DMS153 treated with DMSO at 0.1 percent for 48 hours (cell line): ENCODE measurements around the gene MUC2.

Source experiments
- DNase-seq: peaks from one replicate; lab custom pipeline; 2025; ENCODE audit not compliant: unreplicated experiment; lab: John Stamatoyannopoulos, UW

Gene MUC2

GRCh38 chr11:1071571-1072115, 3.0 kb upstream of the MUC2 start:
- DNase-seq = no peak

- no peak for DNase-seq
These were observed 2.4 kb upstream of the MUC2 start for GRCh38 chr11:1072116-1072820.

GRCh38 chr11:1072821-1073231, 1.8 kb upstream of the MUC2 start:
- DNase-seq = no peak

- no peak for DNase-seq
These were observed 1.4 kb upstream of the MUC2 start for GRCh38 chr11:1073261-1073724.

DNA sequence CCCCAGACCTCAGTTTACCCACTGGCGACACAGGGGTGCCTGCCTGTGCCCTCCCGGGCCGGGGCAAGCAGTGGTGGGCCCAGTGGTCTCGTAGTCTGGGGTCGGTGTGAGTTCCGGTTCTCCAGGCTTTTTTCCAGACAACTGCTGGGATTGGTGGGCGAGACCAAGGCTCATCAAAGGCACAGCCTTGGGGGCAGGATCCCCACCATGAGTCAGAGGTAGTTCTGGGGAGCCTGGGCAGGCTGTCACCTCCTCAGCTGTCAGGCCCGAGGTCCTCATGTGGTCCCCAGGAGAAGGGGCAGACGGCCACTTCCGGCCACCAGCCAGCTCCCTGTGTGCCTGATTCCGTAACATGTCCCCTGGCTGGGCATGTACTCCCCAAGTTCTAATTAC, 827 bp upstream of the MUC2 start:
- DNase-seq = no peak

GRCh38 chr11:1075341-1075911, 752 bp downstream of the MUC2 start:
- DNase-seq = no peak

- DNase-seq = no peak
These were observed 1.5 kb downstream of the MUC2 start for GRCh38 chr11:1076061-1076665.

- DNase-seq = no peak
These were observed 2.4 kb downstream of the MUC2 start for GRCh38 chr11:1077033-1077416.

DNA sequence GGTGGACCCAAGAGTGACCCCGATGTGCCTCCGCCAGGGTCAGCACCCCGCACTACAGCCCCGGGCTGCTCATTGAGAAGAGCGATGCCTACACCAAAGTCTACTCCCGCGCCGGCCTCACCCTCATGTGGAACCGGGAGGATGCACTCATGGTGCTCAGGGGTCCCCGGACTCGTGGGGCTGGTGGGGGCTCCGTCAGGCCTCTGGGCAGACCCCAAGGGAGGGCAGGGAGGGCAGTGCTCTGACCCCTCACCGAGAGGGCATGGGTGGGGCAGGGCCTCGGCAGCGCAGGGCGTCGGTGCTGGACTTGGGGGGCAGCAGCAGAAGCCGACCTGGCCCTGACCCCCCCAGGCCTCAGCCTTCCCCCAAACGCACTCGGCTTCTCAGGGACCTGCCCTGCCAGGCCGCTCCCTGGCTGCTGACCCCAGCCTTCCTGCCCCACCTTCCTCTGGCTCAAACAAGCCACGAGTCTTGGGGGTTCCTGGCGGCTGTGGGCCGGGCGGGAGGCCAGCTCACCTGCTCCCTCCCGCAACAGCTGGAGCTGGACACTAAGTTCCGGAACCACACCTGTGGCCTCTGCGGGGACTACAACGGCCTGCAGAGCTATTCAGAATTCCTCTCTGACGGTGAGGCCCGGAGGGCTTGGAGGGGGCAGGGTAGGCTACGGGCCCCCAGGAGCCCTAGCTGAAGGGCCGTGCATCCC, 2.9 kb downstream of the MUC2 start:
- DNase-seq = no peak

DNA sequence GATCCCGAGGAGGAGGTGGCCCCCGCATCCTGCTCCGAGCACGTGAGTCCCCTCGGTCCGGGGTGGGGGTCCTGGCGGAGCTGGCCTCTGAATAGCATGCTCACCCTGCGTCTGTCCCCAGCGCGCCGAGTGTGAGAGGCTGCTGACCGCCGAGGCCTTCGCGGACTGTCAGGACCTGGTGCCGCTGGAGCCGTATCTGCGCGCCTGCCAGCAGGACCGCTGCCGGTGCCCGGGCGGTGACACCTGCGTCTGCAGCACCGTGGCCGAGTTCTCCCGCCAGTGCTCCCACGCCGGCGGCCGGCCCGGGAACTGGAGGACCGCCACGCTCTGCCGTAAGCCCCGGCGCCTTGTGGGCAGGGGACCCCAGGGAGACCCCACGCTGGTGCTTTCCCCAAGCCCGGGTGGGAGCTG, 3.5 kb downstream of the MUC2 start:
- no peak for DNase-seq

DNA sequence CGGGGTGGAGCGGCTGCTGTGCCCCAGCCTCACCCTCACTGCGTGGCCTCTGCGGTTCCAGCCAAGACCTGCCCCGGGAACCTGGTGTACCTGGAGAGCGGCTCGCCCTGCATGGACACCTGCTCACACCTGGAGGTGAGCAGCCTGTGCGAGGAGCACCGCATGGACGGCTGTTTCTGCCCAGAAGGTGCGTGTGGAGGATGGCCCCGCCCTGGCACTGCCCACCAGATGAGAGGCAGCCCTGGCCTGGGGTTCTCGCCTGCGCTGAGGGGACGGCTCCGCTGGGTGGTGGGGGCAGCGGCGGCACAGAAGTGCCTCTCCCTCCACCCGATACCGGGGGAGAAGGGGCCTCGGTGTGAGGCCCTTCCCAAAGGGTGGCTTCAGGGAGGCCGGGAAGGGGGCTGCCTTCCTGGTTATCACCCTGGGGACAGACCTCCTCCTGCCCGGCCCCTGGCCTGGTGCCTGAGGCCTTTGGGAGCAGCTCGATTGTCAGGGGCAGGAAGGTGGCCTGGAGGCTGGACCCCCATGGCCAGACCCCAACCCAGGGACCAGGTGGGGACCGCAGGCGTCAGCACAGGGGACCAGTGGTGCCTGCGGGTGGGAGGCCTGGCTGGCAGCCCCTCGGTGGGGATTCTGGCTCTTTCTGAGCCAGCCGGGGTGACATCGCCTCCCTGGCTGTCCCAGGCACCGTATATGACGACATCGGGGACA, 7.1 kb downstream of the MUC2 start:
- no peak for DNase-seq

DNA sequence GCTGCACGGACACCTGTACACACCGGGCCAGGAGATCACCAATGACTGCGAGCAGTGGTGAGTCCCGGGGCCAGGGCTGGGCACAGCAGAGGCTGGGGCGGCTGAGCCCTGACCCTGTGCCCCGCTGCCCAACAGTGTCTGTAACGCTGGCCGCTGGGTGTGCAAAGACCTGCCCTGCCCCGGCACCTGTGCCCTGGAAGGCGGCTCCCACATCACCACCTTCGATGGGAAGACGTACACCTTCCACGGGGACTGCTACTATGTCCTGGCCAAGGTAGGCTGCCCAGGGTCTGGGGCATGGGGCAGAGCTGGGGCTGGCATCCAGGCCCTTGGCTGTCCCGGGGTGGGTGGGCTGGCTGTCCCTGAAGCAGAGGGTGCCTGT, 7.7 kb downstream of the MUC2 start:
- DNase-seq = no peak

DNA sequence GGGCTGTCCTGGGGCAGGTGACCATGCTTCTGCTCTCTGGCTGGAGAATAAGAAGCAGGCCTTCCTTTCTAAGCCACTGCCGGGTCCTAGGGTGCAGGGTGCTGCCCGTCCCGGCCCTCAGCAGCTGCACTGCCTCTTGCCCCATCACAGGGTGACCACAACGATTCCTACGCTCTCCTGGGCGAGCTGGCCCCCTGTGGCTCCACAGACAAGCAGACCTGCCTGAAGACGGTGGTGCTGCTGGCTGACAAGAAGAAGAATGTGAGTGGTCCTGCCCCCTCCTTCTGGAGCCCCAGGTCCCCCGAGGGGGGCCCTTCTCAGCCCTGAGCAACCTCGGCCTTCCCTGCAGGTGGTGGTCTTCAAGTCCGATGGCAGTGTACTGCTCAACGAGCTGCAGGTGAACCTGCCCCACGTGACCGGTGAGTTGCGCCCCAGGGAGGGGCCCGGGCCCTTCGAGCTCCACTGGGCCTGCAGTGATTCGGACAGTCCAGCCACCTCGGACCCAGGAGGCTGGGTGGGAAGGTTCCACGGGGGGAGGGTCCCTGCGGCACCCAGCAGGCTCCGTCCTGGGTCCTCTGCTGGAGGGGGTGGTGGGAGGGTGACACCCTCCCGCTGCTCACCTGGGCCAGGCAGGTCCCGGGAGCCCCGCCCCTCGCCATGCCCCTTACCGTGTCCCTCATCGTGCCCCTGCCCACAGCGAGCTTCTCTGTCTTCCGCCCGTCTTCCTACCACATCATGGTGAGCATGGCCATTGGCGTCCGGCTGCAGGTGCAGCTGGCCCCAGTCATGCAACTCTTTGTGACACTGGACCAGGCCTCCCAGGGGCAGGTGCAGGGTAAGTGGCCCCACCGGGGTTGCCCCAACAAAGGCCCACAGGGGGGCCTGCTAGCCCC, 8.3 kb downstream of the MUC2 start:
- no peak for DNase-seq

DNA sequence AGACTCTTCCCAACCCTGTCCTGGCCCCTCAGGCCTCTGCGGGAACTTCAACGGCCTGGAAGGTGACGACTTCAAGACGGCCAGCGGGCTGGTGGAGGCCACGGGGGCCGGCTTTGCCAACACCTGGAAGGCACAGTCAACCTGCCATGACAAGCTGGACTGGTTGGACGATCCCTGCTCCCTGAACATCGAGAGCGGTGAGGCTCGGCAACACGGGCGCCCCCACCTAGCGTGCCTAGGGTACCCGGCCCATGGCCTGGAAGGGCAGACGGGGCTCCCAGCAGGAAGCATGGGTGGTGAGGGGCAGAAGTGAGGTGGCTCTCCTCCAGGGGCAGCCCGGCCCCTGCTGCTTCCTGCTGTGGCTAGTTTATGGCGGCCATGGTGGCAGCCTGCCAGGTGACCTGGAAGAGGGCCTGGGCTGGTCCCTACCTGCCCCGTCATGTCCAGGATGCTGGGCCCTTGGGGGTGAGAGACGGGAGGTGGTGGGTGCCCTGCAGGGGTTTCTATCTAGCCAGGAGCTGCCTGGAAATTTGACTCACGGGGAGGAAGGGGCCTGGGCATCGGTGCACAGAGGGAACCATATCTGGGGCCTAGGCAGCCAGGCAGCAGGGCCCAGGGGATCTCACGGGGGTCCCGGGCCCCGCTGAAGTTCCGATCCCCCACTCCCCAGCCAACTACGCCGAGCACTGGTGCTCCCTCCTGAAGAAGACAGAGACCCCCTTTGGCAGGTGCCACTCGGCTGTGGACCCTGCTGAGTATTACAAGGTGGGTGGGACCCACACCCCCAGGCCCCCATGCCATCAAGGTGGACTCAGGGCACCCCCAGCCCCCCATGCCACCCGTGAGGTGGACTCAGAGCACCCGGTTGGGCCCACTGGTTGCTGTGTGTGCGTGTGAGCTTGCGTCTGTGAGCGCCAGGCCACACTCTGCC, 9.2 kb downstream of the MUC2 start:
- no peak for DNase-seq

DNA sequence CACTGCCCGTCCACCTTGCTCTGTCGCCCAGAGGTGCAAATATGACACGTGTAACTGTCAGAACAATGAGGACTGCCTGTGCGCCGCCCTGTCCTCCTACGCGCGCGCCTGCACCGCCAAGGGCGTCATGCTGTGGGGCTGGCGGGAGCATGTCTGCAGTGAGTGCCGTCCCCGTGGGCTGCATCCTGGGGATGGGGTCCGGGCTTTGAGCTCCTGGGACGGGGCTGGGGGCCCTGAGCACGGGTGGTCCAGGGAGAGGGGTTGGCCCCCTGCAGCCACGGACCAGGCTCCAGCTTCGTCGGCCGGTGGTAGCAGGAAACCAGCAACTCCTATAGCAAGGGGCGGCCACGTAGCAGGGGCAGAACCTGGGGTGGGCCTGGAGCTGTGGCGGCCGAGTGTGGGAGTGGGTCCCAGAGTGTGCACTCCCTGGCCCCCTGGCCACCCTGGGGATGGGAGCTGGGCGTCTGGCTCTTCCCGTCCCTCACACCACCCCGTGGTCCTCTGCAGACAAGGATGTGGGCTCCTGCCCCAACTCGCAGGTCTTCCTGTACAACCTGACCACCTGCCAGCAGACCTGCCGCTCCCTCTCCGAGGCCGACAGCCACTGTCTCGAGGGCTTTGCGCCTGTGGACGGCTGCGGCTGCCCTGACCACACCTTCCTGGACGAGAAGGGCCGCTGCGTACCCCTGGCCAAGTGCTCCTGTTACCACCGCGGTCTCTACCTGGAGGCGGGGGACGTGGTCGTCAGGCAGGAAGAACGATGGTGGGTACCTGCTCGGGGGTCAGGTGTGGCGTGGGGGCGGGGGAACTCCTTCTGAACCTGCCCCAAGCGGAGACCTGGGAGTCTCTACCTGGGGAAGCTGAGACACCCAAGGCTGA, 10.1 kb downstream of the MUC2 start:
- no peak for DNase-seq

DNA sequence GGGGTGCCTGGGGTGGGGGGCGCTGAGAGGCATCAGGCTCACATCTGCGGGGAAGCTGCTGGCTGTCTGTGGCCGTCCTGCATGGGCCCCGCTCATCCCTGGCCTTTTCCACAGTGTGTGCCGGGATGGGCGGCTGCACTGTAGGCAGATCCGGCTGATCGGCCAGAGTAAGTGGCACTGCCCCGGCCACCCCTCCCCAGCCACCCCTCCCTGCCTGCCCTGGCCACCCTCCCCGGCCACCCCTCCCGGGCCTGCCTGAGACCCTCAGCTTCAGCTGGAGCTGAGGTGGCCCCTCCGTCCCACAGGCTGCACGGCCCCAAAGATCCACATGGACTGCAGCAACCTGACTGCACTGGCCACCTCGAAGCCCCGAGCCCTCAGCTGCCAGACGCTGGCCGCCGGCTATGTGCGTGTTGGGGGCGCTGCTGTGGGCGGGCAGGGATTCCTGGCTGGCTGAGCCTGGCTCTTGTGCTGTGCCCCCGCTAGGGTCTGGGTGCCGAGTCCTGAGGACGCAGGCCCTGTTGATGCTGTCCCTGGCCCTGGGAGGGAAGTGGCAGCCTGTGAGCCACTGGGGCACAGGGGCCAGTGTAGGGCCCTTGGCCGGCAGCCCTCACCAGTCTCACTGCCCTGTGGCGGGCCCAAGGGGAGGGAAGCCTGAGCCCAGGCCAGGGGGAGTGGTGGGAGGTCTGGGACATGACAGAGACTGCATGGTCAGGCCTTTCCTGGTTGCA, 10.9 kb downstream of the MUC2 start:
- DNase-seq = no peak
